SK-N-SH treated with all-trans-retinoic acid at 6 μM for 48 hours (cell line): ENCODE measurements around the gene TMEM9.

Experiments used
- ATAC-seq: fragments of 200-7000 bp; cut with Tn5 transposase; 3 replicates; pipeline ENCODE4 v1.9.1; 2020; ENCODE audit warnings: mild to moderate bottlenecking, moderate library complexity
- ARNTL ChIP-seq: fragments of 450-650 bp; formaldehyde crosslinking; IDR thresholded peaks from 2 replicates; pipeline ENCODE4 v1.5.0; 2020; ENCODE audit warnings: low read depth, mild to moderate bottlenecking, moderate library complexity, borderline replicate concordance
- BACH2 ChIP-seq: fragments of 250-450 bp; sonication (Bioruptor Pico); IDR thresholded peaks from 2 replicates; pipeline ENCODE4 v1.9.0; 2021; ENCODE audit warnings: mild to moderate bottlenecking, borderline replicate concordance
- ESRRG ChIP-seq: fragments of 250-450 bp; sonication (Bioruptor Pico); IDR thresholded peaks from 2 replicates; pipeline ENCODE4 v1.6.1; 2021; ENCODE audit warnings: mild to moderate bottlenecking
- ISL1 ChIP-seq: fragments of 250-450 bp; sonication (Bioruptor Pico); IDR thresholded peaks from 2 replicates; pipeline ENCODE4 v2.1.2; 2022; ENCODE audit warnings: mild to moderate bottlenecking, moderate library complexity
- OSR1 ChIP-seq: fragments of 250-450 bp; sonication (Bioruptor Pico); IDR thresholded peaks from 2 replicates; pipeline ENCODE4 v1.8.0; 2022; ENCODE audit warnings: moderate library complexity, mild to moderate bottlenecking, inconsistent platforms
- PPARA ChIP-seq: fragments of 250-450 bp; sonication (Bioruptor Pico); IDR thresholded peaks from 2 replicates; pipeline ENCODE4 v1.5.0; 2020; ENCODE audit warnings: mild to moderate bottlenecking, borderline replicate concordance
- RARB ChIP-seq: fragments of 250-450 bp; sonication (Bioruptor Pico); IDR thresholded peaks from 2 replicates; pipeline ENCODE4 v1.8.0; 2021; ENCODE audit warnings: mild to moderate bottlenecking, moderate library complexity
- SNAI2 ChIP-seq: fragments of 250-450 bp; sonication (Bioruptor Pico); IDR thresholded peaks from 2 replicates; pipeline ENCODE4 v1.5.0; 2020; ENCODE audit warnings: mild to moderate bottlenecking, moderate library complexity
- TCF4 ChIP-seq: fragments of 250-450 bp; sonication (Bioruptor Pico); IDR thresholded peaks from 2 replicates; pipeline ENCODE4 v1.8.0; 2021; ENCODE audit warnings: mild to moderate bottlenecking, moderate library complexity, borderline replicate concordance
- TOX ChIP-seq: fragments of 250-450 bp; sonication (Bioruptor Pico); IDR thresholded peaks from 2 replicates; pipeline ENCODE4 v1.8.0; 2021; ENCODE audit warnings: mild to moderate bottlenecking, moderate library complexity, borderline replicate concordance
- ZC3H10 ChIP-seq: fragments of 250-450 bp; sonication (Bioruptor Pico); IDR thresholded peaks from 2 replicates; pipeline ENCODE4 v1.5.1; 2021; ENCODE audit warnings: mild to moderate bottlenecking, moderate library complexity
- ZFP3 ChIP-seq: fragments of 250-450 bp; sonication (Bioruptor Pico); IDR thresholded peaks from 2 replicates; pipeline ENCODE4 v1.5.0; 2020; ENCODE audit warnings: mild to moderate bottlenecking, moderate library complexity
- ZFP30 ChIP-seq: fragments of 450-650 bp; formaldehyde crosslinking; IDR thresholded peaks from 2 replicates; pipeline ENCODE4 v1.5.0; 2022; ENCODE audit warnings: mild to moderate bottlenecking, moderate library complexity
- ZNF70 ChIP-seq: fragments of 450-650 bp; formaldehyde crosslinking; IDR thresholded peaks from 2 replicates; pipeline ENCODE4 v1.5.0; 2020; ENCODE audit warnings: mild to moderate bottlenecking, moderate library complexity
- TF ChIP-seq, protein P1 (sequence below): fragments of 250-450 bp; sonication (Bioruptor Pico); IDR thresholded peaks from 2 replicates; pipeline ENCODE4 v1.8.0; 2021; ENCODE audit warnings: low read depth, mild to moderate bottlenecking, moderate library complexity, borderline replicate concordance
- TF ChIP-seq, protein P2 (sequence below): fragments of 250-450 bp; sonication (Bioruptor Pico); IDR thresholded peaks from 2 replicates; pipeline ENCODE4 v1.8.0; 2020; ENCODE audit warnings: mild to moderate bottlenecking, moderate library complexity, borderline replicate concordance
- TF ChIP-seq, protein P3 (sequence below): fragments of 250-450 bp; sonication (Bioruptor Pico); IDR thresholded peaks from 2 replicates; pipeline ENCODE4 v1.5.1; 2020; ENCODE audit warnings: low read depth, mild to moderate bottlenecking, moderate library complexity
- TF ChIP-seq, protein P4 (sequence below): fragments of 250-450 bp; sonication (Bioruptor Pico); IDR thresholded peaks from 2 replicates; pipeline ENCODE4 v1.5.0; 2020; ENCODE audit warnings: mild to moderate bottlenecking, moderate library complexity

The TMEM9 gene

DNA sequence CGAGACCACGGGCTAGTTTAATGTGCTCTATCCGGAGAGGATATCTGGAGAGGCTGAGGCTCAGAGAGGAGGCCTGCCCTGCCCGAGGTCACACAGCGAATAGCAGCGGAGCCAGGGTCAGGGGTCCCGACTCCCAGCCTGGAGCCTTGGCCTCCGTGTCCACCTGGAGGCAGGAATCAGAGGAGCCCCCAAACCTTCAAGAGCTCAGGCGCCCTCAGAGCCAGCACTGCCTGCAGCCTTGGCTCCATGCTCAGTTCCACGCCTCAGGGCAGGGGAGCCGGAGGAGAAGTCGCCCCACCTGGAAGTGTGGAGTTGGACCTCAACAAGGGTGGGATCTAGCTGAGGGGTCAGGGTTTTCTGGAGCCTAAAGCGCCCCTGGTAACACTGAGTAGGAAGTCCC is 25.3 kb downstream of the TMEM9 start:
- TF ChIP-seq, protein P1, sequence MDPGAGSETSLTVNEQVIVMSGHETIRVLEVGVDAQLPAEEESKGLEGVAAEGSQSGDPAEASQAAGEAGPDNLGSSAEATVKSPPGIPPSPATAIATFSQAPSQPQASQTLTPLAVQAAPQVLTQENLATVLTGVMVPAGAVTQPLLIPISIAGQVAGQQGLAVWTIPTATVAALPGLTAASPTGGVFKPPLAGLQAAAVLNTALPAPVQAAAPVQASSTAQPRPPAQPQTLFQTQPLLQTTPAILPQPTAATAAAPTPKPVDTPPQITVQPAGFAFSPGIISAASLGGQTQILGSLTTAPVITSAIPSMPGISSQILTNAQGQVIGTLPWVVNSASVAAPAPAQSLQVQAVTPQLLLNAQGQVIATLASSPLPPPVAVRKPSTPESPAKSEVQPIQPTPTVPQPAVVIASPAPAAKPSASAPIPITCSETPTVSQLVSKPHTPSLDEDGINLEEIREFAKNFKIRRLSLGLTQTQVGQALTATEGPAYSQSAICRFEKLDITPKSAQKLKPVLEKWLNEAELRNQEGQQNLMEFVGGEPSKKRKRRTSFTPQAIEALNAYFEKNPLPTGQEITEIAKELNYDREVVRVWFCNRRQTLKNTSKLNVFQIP (CRISPR knock-in tag) = no peak
- TF ChIP-seq ZC3H10 (CRISPR knock-in tag) = no peak
- no peak for TF ChIP-seq ESRRG (CRISPR knock-in tag)
- TF ChIP-seq RARB (CRISPR knock-in tag) = no peak
- no peak for TF ChIP-seq ZFP30 (CRISPR knock-in tag)
- TF ChIP-seq SNAI2 = no peak
- no peak for TF ChIP-seq OSR1
- no peak for TF ChIP-seq TCF4 (CRISPR knock-in tag)
- no peak for TF ChIP-seq BACH2
- TF ChIP-seq ISL1 = no peak
- no peak for TF ChIP-seq ZFP3 (CRISPR knock-in tag)
- no peak for TF ChIP-seq TOX (CRISPR knock-in tag)
- ATAC-seq = no peak

DNA sequence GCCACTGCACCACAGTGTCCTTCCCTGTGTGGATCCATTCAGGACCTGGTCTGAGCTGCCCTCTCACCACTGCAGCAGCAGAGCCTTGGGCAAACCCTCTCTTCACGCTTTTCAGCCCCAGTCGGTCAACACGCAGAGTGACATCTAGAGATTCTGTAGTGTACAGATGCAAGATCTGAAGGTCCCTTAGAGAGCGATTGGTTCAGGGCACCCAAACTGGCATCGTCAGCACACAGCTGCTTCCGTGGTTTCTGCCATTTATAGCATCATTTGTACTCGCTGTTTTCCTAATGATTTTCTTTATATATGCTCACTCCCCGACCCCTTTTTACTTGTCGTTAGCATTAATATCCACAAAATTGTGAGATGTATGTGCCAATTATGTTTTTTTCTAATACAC is 25.8 kb downstream of the TMEM9 start:
- ATAC-seq = no peak
- TF ChIP-seq, protein P2, sequence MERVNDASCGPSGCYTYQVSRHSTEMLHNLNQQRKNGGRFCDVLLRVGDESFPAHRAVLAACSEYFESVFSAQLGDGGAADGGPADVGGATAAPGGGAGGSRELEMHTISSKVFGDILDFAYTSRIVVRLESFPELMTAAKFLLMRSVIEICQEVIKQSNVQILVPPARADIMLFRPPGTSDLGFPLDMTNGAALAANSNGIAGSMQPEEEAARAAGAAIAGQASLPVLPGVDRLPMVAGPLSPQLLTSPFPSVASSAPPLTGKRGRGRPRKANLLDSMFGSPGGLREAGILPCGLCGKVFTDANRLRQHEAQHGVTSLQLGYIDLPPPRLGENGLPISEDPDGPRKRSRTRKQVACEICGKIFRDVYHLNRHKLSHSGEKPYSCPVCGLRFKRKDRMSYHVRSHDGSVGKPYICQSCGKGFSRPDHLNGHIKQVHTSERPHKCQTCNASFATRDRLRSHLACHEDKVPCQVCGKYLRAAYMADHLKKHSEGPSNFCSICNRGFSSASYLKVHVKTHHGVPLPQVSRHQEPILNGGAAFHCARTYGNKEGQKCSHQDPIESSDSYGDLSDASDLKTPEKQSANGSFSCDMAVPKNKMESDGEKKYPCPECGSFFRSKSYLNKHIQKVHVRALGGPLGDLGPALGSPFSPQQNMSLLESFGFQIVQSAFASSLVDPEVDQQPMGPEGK (CRISPR knock-in tag) = no peak
- no peak for TF ChIP-seq ZC3H10 (CRISPR knock-in tag)
- TF ChIP-seq PPARA (CRISPR knock-in tag) = no peak
- TF ChIP-seq, protein P3, sequence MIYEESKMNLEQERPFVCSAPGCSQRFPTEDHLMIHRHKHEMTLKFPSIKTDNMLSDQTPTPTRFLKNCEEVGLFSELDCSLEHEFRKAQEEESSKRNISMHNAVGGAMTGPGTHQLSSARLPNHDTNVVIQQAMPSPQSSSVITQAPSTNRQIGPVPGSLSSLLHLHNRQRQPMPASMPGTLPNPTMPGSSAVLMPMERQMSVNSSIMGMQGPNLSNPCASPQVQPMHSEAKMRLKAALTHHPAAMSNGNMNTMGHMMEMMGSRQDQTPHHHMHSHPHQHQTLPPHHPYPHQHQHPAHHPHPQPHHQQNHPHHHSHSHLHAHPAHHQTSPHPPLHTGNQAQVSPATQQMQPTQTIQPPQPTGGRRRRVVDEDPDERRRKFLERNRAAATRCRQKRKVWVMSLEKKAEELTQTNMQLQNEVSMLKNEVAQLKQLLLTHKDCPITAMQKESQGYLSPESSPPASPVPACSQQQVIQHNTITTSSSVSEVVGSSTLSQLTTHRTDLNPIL = no peak

DNA sequence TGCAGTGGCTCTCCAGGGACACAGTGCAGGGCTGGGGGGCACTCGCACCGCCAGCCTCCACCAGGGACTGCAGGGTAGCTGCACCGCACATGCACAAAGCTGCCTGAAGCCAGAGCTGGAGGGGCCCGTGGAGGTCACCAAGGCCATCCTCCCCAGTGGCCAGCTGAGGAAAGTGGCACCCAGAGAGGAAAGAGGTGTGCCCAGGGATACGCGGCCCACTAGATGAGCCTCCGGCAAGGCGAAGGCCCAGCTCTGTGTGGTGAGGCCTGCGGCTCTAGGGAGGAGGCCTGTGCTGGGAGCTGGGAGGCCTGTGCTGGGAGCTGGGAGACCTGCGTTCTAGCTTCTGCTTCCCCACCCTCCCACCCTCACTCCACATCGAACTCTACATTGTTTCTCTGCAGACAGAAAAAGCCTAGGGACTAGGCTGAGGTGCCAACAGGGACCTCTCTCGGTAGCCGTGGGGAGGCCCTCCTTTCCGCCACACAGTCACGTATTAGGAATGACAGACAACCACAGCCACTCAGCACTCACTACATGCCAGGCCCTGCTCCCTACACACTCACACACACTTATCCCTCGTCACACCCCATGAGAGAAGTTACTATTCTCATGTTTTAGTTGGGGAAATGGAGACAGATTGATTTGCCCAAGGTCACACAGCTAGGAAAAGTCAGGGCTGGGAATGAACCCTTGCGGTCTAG is 26.4 kb downstream of the TMEM9 start:
- peak; percentile 13; the same call in 1 of the 3 replicates for ATAC-seq
- TF ChIP-seq TCF4 (CRISPR knock-in tag) (no peak), ARNTL (CRISPR knock-in tag) (no peak), TOX (CRISPR knock-in tag) (no peak), OSR1 (no peak), ZNF70 (no peak), BACH2 (no peak), ESRRG (CRISPR knock-in tag) (no peak)
- TF ChIP-seq, protein P2 (CRISPR knock-in tag) = no peak
- TF ChIP-seq, protein P4, sequence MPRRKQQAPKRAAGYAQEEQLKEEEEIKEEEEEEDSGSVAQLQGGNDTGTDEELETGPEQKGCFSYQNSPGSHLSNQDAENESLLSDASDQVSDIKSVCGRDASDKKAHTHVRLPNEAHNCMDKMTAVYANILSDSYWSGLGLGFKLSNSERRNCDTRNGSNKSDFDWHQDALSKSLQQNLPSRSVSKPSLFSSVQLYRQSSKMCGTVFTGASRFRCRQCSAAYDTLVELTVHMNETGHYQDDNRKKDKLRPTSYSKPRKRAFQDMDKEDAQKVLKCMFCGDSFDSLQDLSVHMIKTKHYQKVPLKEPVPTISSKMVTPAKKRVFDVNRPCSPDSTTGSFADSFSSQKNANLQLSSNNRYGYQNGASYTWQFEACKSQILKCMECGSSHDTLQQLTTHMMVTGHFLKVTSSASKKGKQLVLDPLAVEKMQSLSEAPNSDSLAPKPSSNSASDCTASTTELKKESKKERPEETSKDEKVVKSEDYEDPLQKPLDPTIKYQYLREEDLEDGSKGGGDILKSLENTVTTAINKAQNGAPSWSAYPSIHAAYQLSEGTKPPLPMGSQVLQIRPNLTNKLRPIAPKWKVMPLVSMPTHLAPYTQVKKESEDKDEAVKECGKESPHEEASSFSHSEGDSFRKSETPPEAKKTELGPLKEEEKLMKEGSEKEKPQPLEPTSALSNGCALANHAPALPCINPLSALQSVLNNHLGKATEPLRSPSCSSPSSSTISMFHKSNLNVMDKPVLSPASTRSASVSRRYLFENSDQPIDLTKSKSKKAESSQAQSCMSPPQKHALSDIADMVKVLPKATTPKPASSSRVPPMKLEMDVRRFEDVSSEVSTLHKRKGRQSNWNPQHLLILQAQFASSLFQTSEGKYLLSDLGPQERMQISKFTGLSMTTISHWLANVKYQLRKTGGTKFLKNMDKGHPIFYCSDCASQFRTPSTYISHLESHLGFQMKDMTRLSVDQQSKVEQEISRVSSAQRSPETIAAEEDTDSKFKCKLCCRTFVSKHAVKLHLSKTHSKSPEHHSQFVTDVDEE = no peak
- TF ChIP-seq, protein P3 = no peak
